HG03571 (cell line): ENCODE measurements around the gene HECTD4.
"Not testable (repeated sequence)": the region's sequence is repeated elsewhere in the genome, so short reads cannot be mapped to it uniquely, and the experiment has no call there.

ENCODE experiments used
- ATAC-seq: cut with Tn5 transposase; IDR thresholded peaks from one replicate; pipeline ENCODE4 v1.9.1; 2021; ENCODE audit not compliant: unreplicated experiment

The HECTD4 gene

DNA sequence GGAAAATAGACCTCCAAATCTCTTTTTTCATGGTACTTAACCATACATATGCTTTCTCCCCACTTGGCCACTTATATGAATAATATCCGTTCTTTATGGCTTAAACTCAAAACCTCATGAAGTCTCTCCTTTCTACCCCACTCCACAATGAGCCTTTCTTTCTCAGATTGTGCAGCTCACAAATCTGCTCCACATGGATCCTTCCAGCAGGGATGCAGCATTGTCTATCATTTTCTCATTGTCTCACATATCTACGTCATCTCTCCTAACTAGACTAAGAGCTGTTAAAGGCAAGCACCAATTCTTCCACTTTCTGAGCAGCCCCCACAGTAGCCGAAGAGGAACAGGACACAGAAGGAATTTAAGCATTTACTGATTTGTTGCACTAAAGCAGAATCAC is 106.4 kb downstream of the HECTD4 start:
- ATAC-seq, result no peak

DNA sequence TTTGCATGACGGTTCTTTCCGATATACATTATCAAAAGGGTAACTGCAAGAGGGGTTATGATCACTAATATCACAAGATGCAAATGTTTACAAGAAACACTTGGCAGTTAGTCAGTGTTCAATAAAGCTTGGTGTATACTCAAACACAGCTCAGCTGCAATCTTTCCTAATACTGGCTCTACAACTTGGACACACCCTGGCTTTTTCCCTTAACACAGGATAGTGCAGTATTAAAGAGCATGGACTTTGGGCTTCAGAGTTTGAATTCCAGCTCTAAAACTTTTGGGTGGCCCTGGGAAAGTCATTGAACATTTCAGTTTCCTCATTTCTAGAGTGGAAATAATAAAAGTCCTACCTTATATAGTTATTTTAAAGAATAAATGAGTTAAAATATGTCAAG is 107.0 kb downstream of the HECTD4 start:
- no peak for ATAC-seq

DNA sequence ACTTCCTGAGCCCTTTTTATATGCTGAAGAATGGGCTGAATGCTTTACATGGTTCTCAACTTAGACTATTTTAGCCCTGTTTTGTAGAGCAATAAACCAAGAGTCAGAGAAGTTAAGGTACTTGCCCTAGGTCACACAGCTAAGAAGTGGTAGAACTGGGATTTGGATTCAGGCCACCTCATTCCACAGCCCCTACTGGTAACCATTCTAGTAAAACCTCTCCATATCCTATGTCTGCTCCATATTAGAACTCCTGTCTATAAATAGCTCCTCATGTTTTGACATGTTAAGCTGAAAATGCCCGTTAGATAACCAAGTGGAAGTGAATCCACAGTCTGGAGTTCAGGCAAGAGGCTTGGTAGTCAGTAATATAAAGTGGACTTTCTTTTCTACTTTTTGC is 111.6 kb downstream of the HECTD4 start:
- no peak for ATAC-seq

DNA sequence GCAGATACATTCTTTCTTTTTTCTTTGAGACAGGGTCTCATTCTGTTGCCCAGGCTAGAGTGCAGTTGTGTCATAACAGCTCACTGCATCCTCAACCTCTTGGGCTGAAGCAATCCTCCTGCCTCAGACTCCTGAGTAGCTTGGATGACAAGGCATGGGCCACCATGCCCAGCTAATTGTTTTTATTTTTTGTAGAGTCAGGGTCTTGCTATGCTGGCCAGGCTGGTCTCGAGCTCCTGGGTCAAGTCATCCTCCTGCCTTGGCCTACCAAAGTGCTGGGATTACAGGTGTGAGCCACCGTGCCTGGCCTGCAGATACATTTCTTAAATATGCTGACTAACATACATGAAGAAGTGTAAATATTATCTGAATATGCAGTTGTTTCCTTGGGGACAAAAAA is 115.8 kb downstream of the HECTD4 start:
- ATAC-seq, result no peak

DNA sequence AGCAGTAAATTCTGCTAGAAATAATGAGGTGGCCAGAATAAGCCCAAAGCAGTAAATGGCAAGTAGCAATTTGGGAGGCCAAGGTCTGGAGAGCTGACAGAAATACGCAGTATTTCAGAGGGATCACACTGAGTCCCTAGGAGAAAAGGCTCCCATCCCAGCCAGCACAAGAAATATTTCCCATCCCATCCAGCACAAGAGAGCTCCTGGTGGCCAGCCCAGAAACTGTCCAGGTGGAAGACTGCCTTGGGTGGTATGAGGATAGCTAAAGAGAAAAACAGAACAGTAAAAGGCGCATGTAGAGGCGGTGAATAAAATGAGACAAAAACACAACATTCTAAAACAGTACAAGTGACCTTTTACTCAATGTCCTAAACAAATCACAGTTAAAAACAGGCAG is 120.7 kb downstream of the HECTD4 start:
- ATAC-seq, result no peak

DNA sequence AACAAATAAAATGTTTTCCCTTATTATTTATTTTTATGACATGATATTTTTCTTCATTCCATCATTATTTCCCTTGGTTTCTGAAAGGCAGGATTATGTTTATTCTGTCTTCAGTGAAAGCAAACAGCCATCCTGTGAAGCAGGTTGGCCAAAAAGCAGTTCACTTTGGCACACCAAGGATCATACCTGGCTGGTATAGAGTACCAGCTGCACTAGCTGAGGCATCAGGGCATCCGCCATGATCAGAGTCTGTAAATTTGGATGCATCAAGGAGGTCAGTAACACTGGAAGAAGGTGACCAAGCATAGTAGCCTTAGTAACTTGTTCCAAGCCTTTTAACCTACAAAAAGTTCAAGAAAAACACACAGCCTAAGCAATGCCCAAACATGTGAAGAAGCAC is 123.3 kb downstream of the HECTD4 start:
- no peak for ATAC-seq

DNA sequence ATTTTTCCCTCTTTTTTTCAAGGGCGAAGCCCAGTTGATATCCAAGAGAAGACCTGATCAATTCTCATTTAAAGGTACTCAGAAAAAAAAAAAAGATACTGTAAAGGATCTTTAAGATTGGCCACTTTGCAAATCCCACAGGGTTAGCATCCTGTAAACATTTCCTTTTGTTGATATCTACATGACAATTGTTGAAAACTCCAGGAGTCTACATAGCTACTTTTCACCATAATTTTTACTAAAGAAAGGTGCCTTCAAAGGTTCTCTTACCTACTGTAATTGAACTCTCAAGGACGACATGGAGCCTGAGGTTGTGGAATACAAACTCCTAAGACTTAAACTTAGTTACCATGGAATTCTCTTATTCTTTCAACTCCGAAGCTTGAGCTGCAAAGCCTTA is 125.5 kb downstream of the HECTD4 start:
- ATAC-seq, result no peak

DNA sequence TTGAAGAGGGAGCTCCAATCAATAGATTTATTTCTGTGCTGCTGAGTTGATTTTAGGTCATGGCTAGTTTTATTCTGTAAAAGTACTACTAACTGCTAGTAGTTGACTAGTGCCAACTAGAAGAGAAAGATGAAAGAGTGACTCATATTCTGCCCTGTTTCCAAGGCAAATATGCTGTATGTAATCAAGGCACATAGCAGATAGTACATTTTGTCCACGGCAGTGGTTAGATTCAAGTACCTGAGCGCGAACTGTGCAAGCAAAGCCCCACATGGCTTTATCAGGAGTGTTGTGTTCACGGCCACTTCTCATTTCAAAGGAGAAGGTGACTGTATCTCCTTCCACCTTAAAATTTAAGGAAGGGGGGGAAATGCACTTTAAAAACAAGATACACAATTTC is 130.0 kb downstream of the HECTD4 start:
- no peak for ATAC-seq

DNA sequence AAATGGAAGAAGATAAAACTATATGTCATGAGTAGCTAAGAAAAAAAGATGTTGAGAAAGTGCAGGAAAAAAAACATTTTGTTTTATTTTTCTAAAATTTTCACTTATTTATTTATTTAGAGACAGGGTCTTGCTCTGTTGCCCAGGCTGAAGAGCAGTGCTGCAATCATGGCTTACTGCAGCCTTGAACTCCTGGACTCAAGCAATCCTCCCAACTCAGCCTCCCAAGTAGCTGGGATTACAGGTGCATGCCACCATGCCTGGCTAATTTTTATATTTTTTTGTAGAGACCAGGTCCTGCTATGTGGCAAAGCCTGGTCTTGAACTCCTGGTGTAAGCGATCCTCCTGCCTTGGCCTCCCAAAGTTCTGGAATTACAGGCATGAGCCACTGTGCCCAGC is 137.3 kb downstream of the HECTD4 start:
- not testable (repeated sequence) for ATAC-seq

DNA sequence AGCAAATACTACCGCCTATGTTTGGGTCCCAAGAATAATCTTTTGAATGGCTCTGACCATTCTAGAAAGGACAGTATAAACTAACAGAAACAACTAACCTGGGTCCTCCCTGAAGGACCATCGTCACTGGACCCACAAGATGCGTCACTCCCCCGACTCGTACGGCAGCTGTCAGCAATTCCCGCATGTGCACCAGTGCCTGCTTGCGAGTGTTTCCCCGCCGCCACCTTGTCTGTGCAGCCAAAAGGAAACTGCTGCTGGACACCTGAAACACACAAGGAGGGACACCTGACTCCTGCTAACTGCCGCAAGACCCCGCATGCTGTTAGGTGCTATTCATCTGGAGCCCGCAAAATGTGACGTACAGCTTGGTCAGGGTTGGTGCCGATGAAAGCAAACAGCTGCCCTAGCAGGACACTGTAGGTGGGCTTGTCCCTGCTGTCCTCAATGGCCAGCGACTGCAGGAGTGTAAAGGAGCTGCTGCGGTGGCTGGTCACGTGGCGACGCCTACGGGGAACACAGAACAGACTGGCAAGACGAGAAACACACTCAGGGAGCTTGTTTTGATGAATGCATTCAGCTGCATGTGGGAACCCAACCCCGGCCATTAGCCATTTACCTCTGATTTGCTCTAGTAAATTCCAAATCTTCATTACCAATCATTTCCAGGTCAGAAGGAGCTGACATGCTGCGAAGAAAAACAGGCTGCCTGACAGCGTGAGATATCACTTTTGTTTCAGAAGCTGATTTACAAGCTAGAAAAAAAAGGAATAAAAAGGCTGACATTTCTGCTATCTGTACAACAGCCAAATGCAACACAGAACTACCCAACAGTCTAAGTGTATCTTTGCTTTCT is 138.7 kb downstream of the HECTD4 start:
- no peak for ATAC-seq

DNA sequence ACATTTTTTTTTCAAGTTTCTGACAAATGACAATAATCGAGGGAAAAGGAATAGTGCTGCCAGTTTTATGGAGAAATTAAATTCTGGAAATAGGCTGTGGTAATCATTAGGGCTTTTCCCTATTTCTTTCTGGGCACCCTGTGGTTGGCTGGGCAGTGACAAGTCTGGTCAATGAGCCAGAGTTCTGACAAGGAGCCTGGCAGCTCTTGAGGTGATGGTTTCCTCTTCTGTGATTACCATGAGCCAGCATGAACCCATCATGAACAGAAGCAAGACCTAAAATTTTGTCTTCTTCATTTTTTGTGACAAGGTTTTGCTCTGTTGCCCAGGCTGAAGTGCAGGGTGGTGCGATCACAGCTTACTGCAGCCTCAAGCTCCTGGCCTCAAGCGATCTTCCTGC is 141.1 kb downstream of the HECTD4 start:
- ATAC-seq, result no peak

DNA sequence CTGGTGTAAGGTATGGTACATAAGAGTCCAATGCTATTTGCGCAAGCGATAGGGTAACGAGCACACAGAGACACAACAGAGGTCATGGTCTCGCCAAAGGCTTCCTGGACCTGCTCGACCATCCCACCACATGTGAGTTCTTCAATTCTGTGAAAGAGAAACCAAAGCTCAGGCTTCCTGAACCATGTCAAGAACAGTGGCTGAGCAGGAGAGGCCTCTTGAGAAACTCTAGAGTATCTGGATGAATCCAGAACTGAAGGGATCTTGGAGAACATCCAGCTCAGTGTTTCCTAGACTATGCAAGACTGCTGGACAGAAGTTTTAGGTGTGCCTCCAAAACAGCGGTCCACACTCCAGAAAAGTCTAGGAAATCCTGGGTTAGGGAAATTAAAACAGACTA is 142.3 kb downstream of the HECTD4 start:
- ATAC-seq, result no peak

DNA sequence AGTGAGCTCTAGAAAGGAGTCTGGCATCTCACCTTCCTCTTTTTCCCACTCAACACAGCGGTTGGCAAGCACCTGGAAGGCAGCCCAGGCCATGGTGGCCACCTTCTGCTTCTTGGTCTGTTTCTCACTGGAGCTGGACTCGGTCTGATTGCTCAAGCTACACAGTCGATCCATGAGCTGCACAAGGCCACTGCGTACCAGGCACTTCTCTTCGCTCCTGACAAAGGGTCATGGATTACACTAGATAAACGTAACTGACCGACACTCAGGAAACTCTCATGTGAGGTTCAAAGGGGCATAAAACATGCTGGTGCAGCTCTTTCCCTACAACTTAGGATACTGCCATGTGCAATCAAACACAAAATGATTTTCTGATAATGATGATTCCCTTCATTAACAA is 143.2 kb downstream of the HECTD4 start:
- ATAC-seq, result no peak

DNA sequence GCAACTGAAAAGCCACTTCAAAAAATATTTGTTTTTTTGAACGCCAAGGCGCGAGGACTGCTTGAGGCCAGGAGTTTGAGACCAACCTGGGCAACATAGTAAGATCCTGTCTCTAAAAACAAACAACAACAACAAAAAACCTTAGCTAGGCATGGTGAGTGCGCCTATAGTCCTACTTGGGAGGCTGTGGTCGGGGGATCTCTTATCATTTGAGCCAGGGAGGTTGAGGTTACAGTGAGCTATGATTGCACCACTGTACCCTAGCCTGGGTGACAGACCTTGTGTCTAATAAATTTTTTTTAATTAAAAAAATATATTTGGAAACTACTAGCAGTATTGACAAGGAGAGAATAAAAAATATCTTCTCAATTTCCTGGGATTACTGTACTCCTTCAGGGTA is 143.8 kb downstream of the HECTD4 start:
- ATAC-seq, result no peak

DNA sequence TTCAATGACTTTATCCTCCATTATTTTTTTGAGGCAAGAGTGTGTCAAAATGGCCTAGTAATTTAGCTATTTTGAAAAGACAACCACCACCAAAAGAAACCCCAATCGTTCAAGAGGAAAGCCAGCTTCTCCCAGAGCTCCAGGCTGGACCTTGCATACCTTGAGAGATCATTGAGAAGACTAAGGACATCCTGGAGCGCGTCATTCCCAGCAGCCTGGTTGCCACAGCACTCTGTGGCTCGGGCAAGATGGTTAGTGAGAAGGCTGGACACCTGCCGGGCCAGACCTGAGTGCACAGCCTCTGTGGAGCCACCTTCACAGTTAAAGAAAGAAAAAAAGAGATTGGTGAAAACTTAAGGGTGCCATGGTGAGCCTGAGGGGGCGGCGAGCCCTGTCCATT is 145.4 kb downstream of the HECTD4 start:
- no peak for ATAC-seq

DNA sequence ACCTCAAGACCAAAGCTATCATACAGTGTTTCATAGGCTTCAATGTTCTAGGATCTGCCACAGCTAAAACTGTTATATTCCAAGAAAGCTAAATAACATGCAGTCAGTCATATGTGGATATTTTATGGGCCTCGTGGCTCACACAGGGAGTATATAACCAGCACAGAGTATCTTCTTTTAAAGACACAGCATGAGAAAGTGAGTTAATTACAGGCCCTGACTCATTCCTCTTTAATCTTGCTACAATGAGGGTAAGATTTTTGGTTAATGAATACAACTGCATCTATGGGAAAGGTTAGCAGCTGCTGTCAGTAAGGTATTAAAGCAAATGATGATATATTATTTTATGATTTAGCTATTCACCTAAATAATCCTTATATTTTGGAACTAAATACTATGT is 145.8 kb downstream of the HECTD4 start:
- no peak for ATAC-seq

DNA sequence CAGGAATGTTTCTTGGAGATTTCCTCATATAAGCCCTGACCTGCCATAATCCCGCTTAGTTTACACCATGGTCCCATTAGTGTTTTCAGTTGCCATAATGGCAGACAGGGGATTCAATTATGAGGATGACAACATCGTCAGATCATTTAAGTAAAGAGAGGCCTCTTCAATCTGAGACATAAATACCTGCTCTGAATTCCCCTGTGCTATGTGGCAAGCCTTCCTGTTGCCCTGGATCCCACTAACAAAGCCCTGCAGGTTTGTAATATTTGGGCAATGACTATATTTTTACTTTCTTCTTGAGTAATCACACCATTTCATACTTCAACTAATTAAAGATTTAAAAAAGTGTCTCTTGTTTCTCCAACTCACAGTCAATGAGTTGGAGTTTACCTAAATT is 147.9 kb downstream of the HECTD4 start:
- ATAC-seq, result no peak

DNA sequence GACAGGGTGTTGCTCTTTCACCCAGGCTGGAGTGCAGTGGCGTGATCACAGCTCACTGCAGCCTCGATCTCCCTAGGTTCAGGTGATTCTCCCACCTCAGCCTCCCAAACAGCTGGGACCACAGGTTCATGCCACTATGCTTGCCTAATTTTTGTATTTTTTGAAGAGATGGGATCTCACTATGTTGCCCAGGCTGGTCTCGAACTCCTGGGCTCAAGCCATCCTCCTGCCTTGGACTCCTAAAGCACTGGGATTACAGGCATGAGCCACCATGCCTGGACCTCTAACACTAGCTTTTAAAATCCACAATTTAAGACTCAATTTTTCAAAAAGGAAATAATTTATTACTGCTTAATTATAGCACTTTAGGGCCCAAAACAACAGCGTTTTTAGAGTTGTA is 149.0 kb downstream of the HECTD4 start:
- ATAC-seq, result no peak

DNA sequence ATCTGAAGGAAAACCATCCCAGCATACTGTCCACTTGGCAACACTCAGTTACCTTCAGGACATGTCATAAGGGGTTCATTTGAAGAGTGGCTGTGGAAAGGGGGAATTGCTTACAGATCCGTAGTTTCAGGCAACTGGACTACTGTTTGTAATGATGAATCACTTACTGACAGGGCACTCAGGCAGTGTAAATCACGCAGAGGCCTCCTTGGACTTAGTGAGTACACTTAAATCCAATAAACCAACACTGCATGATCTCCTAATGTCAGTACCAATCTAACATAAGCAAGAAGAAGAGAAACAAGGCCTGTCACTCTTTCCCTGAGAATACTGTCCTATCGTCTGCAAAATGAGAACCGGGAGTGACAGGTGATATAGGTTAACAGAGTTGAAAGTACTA is 152.1 kb downstream of the HECTD4 start:
- no peak for ATAC-seq

DNA sequence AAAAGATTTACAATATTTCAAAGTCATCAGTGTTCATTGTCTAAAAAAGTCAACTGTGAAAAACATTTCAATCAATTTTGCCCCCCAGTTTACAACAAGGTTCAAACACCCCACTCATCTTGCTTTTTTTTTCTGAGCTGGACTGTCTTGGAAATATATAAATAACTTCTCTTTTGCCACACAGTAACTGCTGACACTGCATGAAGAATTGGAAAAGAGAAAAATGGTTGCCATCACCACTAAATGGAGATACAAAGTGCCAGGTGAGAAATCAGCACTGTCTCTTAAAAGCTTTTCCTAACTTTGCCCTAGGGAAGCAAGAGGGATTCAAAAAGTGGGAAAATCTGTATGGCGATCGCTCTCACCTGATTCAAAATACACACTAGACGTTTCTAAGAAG is 155.5 kb downstream of the HECTD4 start:
- no peak for ATAC-seq

DNA sequence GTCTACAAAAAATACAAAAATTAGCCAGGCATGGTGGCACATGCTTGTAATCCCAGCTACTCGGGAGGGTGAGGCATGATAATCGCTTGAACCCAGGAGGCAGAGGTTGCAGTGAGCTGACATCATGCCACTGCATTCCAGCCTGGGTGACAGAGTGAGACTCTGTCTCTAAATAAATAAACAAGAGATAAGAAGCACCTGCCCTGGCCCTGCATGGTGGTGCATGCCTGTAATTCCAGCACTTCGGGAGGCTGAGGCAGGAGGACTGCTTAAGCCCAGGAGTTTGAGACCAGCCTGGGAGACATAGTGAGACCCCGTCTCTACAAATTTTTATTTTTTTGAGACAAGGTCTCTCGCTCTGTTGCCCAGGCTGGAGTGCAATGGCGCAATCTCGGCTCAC is 161.6 kb downstream of the HECTD4 start:
- not testable (repeated sequence) for ATAC-seq

DNA sequence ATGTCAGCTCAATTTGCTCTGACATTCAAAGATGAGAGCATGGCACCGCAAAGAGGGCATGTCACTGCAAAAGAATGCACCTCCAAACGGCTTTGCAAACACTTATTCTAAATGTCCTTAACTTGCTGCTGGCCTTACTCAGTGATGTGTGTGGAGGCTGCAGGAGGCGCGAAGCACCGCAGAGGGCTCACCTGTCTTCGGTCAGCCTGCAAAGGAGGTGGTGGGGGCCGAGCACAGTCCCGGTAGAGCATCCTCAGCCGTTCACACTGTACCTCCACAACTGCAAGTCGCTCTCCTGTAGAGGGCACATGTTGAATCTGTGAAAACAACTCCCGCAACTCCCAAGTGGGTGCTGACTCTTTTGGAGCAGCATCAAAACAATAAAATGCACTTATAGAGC is 163.0 kb downstream of the HECTD4 start:
- no peak for ATAC-seq

DNA sequence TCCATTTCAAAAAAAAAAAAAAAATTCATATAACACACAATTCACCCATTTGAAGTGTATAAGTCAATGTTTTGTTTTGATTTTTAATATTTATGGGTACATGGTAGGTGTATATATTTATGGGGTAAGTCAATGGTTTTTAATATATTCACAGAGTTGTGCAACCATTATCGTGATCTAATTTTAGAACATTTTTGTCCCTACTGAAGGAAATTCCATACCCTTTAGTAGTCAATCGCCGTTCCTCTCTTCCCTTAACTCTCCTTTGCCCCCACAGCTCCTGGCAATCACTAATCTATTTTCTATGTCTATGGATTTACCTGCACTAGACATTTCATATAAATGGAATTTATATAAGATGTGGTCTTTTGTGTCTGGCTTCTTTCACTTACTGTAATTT is 164.1 kb downstream of the HECTD4 start:
- ATAC-seq, result no peak
